ENCODE data around the gene PHKG2.
A peak's percentile ranks its signal among the peaks of the same experiment; 100 is the strongest.

PHKG2 gene

DNA sequence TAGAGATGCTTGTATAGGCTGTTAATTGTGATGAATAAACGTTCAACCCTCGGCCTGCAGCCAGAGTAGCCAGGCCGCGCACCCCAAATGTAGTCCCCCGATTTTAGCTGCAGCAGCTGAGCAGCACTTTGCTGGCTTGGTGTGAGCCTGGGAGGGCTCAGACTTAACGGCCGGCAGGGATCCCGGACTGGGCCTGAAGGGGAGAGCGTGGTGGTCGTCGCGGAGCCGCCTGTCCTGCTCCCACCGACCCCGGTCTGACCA, 26.8 kb downstream of the PHKG2 start:
- DNase-seq (ENCODE audit: low read depth): no peak

DNA sequence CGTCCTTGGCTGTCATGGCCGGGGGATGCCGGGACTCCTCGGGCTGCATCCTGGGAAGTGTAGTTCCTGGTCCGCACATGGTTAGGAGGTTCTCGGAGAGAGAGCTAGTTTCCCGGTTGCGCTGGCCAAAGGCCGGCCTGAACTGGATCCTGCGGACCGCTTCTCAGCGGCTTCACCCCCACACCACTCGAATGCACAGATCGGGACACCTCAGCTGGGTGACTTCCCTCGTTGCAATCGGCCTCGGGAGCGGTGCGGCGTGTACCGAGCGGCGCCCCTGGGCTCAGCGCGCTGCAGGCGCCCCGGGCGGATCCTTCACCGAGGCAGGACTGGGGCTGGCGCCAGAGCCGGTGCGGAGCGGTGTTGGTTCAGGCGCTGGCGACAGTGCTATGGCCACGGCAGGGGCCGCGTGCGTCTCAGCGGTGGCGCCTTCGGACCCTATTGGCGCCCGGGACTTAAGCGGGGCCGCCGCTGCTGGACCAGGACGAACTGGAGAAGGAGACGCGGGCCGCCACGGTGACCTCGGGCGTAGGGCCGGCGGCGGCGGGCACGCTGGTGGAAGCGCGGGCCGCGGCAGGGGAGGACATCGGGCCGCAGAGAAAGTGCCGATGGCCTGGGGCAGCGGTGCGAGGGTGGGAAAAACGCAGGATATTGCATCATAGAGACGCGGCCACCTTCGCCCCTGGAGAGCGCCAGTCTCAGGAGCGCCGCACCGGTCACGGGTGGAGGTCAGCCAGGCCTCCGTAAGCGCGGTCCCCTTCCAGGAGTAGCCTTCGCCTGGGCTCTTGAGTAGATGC, 27.4 kb downstream of the PHKG2 start:
- DNase-seq (ENCODE audit: low read depth): peak; percentile 76

DNA sequence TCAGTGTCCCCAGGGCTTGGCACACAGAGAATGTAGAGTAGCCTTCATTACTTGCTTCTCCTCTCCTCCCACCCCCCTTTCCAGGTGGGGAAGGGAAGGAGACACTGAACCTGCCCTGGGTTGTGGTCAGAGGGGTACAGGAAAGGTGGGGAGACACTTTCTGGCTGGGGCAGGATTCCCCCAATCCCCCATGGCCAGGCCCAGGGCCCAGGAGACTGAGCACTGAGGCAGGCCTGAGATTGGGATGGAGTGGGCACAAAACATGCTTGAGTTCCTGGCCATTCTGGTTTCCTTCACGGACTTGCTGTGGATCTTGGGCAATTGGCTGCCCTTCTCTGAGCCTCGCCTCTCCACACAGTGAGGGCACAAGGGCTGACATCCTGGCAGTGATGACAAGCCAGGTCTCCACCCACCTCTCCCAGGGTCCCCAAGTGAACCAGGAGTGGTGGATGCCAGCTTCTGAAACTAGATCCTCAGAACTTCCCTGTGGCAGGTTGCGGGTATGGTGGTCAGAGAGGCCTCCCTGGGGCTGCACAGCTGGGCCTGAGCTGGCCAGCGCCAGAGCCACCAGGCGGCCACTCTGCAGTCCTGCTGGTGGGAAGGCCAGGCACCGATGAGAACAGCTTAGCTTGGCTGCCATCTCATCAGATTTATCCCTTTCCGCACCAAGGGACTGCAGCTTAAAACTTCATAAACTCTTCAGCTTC, 29.5 kb downstream of the PHKG2 start:
- no peak for DNase-seq (ENCODE audit: low read depth)

DNA sequence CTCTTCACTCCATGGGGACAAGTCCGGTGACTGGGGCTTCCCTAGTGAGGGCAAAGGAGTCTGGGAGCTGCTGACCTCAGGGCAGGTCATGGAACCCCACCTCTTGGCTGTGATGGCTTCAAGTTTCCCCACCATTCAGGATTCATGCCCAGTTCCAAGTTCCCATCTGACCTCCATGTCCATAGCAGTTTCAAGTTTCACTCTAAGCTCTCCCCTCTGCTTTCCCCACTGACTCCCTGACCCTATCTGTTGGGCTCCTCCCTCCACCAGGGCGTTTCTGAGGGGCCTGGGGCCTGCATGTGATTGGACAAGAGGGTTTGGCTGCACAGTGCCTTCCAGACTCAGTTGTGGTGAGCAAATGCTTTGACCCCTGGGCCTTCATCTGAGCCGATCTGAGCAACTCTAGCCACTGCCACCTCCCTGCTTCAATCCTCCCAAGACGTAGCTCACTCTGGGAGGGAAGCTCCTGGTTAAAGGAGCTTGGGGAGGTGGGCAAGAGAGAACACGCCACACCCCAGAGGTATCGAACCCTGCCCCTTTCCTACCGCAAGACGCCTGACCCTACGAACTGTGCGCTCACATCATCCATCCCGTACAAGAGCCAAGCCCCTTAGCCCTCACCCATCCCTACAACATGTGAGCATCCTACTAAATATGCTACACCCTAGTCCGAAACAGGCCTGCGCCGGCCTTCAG, 30.5 kb downstream of the PHKG2 start:
- DNase-seq (ENCODE audit: low read depth): no peak

DNA sequence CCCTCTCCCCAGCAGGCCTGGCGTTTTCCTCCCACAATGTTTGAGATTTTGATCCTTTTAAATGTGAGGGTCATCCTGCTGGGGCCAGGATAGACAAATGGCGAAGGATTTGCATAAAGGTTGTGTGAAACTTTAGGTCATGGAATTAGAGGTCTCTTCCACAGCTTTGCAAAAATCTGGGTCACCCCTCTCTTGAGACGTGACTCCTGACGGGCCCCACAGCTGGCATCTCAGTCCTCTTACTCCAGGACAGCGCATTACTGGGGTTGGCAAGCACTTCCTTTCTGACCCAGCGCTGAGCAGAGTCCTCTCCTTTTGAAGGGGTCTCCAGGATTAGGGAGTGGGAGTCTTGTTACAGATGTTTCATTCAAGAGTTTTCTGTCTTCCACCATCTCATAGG, 31.4 kb downstream of the PHKG2 start:
- DNase-seq (ENCODE audit: low read depth): no peak

DNA sequence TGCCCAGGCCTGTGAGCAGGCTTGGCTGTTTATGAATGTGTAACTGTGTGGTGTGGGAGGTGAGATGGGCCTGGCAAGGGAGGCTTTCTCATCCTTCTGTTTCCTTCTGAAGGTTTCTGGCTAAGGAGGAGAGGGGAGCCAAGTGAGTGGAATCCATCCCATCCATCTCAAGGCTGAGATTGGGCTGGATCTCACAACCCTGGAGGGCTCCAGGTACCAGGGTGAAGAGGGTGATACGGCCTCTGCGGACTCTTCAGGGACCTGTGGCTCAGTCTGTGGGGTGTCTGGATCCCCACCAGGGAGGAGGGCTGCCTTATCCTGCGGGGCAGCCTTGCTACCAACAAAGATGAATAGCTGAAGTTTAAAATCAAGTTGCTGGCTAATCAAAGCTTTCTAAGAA, 31.8 kb downstream of the PHKG2 start:
- DNase-seq (ENCODE audit: low read depth): no peak

DNA sequence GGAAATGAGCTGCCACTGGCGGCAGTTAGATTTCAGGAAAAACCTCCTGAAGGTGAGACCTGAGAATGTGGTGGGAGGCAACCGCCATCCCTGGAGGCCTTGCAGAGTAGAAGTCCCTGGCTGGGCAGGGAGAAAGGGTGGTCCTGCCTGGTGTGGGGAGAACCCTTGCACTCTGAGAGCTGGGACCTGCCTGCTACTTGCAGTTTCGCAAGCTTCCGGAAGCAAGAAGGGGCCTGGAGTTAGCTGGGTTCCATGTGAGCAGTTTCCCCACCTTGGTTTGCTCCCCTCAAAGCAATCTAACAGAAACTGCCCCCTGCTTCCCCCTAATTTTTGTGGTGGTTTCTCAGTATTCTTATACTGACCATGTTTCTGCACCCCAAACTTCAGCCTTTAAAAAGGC, 32.3 kb downstream of the PHKG2 start:
- no peak for DNase-seq (ENCODE audit: low read depth)

DNA sequence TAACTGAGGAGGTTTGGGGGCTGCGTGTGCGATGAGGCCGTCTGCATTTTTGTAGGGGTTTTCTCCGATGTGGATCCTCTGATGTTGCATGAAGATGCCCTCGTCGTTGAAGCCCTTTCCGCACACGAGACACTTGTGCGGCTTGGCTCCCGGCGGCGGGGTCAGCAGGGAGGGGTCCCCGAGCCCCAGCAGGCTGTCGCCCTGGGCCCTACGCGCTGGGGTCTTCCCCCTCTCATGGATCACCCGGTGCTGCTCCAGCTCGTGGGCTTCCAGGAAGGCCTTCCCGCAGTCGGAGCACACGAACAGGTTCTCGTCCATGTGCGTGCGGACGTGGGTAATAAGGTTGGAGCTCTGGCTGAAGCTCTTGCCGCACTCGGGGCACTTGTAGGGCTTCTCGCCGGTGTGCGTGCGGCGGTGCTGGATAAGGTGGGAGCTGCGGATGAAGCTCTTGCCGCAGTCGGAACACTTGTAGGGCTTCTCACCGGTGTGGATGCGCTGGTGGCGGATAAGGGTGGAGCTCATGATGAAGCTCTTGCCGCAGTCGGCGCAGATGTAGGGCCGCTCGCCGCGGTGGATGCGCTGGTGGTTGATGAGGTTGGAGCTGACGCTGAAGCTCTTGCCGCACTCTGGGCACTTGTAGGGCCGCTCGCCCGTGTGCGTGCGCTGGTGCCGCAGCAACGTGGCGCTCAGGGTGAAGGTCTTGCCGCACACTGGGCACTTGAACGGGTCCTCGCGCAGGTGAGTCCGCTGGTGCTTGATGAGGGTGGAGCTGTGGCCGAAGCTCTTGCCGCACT, 34.5 kb downstream of the PHKG2 start:
- no peak for DNase-seq (ENCODE audit: low read depth)

DNA sequence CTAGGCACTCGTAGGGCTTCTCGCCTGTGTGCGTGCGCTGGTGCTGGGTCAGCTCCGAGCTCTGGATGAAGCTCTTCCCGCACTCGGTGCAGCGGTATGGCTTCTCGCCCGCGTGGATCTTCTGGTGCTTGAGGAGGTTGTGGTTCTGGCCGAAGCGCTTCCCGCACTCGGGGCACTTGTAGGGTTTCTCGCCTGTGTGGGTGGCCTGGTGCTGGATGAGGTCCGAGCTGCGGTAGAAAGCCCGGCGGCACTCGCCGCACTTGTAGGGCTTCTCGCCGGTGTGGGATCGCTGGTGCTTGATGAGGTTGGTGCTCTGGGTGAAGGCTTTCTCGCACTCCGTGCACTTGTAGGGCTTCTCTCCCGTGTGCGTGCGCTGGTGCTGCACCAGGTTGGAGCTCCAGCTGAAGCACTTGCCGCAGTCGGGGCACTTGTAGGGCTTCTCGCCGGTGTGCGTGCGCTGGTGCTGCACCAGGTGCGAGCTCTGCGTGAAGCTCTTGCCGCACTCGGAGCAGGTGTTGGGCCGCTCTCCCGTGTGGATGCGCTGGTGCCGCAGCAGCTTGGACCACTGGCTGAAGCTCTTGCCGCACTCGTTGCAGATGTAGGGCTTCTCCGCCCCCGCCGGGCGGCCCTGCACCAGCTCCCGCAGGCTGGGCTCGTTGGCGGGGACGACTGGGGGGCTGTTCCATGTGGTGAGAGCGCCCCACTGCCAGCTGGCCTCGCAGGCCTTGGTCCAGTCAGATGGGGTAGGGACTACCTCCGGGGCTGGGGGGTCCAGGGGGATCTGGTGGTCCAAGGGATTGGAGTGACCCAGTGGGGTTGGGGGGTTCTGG, 35.3 kb downstream of the PHKG2 start:
- no peak for DNase-seq (ENCODE audit: low read depth)

DNA sequence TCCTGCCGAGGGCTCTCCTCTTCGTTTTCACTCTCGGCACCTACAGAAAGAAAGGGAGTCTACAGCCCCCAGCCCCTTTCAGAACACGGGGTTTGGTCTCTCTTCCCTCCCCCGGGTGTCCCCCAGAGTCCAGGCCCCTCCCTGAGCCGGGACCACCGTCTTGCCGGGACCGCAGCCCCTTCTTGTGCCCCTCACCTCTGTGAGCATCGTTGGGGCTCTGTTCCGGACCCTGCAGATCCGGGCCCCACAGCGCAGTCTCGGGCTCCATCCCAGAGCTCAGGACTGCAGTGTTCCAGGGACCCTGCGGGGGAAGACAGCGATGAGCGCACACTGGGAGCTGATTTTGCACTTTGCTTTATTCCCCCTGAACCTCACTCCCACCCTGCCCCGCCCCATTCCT, 36.0 kb downstream of the PHKG2 start:
- DNase-seq (ENCODE audit: low read depth): no peak

DNA sequence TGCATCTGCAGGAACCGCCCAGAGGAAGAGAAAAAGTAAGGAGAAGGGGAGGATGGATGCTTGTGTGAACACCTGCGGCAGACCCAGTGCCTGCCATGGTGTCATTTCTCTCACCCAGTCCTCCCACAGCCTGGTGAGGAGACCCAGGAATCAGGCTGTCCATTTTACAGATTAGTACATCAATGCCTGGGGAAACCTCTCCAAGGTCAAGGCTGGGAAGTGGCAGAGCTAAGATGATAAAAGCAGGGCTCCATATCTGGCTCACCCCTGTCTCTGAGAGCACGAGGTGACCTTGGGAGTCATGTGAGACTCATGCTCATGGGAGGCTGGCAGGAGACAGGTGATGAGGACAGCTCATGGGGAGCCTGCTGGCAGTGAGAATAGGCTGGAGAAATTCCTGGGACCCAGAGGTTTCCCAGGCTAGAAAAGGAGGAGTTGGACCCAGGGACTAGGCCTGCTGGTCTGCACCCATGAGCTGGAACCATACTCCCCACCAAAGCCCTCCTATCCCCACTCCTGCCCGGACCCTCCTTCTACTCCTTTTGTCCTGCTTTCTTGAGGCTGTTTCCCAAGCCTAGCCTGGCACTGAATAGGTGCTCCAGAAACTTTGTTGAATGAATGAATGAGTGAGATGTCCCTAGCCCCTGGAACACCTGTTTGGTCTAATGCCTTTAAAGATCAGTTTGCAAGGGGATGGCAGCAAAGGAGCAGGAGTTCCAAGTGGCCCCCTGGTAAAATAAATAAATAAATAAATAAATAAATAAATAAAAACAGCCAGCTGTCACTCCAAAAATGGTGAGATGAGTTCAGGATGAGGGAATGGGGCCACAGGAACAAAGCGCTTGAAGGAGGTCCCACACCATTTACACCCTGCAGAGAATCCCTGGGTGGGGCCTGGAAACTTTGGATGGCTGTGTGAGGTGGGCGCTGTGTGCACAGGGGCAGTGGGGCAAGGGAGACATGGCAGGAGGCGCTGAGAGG, 37.2 kb downstream of the PHKG2 start:
- no peak for DNase-seq (ENCODE audit: low read depth)

DNA sequence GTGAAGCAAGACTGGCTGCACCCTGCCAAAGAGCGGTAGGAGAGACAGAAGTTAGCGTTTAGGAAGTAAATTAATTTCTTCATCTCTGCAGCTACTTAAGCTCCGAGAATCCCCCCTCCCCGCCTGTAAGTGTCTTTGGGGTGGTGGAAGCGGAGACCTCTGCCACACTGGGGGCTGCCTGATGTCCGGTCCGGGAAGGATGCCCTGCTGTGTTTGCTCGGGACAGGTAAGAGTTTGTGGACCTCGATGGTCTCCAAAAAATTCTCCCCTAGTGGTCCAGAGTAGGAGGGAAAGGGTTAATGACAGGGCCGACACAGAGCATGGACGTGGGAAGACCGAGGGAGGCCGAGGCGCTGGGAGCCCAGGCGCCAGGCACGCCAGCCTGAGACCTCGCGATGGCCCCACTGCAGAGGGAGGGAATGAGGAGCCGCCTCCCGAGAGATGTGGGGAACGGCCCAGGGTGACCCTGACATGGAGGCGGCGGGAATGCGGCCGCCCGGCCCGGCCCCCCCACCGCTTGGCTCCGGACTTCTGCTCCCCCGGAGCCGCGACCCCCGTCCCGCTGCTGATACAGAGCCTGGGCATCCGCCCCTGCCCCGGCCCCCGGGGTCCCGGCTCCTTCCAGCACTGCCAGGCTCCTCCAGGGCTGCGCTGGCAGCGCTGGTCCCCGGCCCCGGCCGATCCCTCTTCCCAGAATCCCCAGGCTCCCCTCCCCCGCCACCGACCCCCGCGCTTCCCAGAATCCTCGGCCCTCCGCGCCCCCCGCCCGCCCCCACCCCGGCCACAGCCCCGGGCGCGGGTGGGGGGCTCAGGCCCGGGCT, 38.1 kb downstream of the PHKG2 start:
- DNase-seq (ENCODE audit: low read depth): peak; percentile 28

DNA sequence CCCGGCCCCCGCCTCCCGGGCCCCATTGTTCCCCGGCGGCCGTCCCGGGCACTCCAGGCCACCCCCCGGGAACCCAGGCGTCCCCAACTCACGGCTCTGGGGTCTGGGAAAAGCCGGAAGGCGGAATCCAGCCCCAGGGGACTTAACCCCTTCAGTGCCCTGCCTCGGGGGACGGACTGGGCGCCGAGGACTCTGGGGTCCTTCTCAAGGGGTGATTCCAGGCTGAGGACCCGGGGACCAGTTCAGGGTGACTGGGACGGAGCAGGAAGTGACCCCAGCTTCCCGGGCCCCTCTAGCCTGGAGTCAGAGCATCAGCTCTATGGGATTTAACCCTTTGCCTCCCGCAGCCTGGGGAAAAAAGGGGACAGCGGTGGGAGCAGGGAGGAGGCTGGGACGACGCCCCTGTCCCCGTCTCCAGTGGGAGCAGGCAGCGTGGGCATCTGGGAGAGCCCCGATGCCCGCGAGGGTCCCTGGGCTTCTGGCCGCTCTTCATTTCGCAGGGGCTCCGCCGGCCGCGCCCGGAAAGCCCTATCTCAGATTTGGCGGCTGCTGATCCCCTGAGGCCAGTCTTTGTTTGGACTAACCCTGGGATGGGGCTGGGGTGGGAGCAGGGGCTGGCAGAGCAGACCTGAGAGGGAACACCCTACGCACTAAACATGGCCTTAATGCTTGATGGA, 38.8 kb downstream of the PHKG2 start, which contains the start of gene ZNF629:
Gene ZNF629, minus strand, starts transcription at position 270 of the 677 bp plus-strand sequence. CDS start 2,723 bp downstream, outside the sequence.
- DNase-seq (ENCODE audit: low read depth): no peak

DNA sequence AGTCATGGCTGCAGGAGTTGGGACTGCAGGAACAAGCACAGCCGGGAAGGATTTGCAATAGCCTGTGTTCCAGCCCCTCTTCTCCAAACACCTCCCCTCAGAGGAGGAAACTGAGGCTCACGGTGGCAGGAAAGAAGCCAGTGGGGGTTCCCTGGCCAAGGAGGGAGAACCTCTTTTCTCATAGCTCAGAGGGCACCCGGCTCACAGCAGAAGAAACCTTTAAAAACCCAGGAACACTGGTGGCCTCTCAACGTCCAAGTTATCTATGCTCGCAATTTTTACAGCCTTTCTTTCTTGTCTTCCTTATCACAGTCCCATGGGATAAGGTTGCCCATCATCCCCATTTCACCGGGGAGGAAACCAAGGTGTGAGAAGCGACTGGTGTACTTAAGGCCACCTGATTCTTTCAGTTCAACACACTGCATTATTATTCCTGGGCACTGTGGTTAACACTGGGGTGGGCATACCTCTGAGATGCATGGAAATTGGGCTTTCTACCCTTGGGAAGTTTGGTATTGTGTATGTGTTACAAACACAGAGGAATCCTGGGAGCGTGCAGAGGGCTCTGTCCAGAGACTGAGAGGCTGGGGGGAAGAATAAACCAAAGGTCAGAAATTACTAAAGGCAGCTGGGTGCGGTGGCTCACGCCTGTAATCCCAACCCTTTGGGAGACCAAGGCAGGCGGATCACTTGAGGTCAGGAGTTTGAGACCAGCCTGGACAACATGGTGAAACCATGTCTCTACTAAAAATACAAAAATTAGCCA, 39.6 kb downstream of the PHKG2 start:
- no peak for DNase-seq (ENCODE audit: low read depth)

DNA sequence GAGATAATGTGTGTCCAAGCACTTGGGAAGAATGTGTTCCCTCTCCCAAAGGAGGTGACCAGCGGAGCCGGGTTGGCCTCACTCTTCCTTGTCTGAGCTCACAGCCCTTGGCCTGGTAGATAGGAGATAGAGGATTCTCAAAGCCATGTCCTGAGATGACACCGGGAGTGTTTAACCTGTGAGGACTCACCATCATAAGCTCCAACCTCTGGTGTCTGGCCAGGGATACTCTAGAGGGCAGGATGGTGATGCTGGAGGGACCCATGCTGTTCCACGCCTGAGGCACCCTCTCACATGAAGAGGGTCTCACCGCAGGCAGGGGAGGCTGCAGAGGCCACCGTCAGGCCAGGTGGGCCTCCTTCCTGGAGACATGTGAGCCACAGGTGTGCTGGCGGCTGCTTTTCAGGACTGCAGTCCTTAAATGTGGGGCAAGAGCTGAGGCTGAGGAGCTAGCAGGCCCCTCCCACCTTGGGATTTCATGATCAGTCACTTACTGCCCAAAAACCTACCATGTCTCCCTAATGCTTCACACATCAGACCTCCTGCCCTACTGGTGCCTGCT, 45.4 kb downstream of the PHKG2 start:
- DNase-seq (ENCODE audit: low read depth): no peak

DNA sequence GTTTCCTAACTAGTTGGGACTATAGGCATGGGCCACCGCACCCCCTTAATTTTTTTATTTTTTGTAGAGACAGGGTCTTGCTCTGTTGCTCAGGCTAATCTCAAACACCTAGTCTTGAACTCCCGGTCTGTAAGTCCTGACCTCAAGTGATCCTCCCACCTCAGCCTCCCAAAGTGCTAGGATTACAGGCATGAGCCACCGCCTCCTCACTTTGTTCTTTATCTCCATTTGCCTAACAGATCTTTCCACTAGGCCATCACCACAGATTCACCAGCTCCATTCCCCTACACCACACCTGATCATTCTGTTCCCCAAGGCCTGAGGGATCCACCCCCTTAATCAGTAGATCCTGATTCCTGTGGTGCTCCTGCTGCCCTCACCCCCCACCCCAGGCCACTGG, 46.4 kb downstream of the PHKG2 start:
- DNase-seq (ENCODE audit: low read depth): no peak

DNA sequence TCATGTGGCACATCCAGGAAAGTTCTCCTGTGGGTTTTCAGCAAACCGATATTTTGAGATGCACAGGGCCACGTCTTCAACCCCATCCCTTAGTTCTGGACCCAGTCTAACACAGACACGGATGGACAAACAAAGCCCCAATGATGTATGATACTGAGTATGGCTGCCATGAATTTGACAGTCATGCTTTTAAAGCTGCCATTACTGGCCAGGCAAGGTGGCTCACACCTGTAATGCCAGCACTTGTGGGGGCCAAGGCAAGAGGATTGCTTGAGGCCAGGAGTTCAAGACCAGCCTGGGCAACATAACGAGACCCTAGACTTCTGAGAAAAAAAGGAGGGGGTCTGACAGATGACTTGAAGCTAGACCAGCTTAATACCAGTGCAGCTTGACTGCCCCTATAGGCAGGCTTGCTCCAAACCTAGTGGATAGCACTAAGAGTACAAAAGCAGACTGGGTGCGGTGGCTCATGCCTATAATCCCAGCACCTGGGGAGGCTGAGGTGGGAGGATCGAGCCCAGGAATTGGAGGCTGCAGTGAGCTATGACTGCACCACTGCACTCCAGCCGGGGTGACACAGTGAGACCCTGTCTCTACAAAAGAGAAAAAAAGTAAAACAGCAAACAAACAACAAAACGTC, 49.6 kb downstream of the PHKG2 start:
- no peak for DNase-seq (ENCODE audit: low read depth)

Measured in stromal cell of bone marrow (primary cell).